Keratinocyte (primary cell): ENCODE results near the gene CLPX. TPM values are rescaled to one million over a fixed set of nuclear protein-coding genes. Genes with fewer than 3 reads are reported as not detected.

Experiments
- DNase-seq: peaks from one replicate; pipeline ENCODE4 v3.0.0-alpha.2; 2011; ENCODE audit warnings: low read depth, missing footprints, low spot score
- FAIRE-seq: peaks from 2 replicates; lab custom pipeline; 2011; peaks lifted over from hg19 to GRCh38; lab: Jason Lieb, UNC
- H2AFZ ChIP-seq: 2 replicates; pipeline ENCODE4 v1.6.0; 2012; ENCODE audit warnings: low read length, control low read depth, inconsistent platforms; ENCODE audit not compliant: control insufficient read depth
- H3K27ac ChIP-seq: 2 replicates; pipeline ENCODE4 v1.5.1; 2011; ENCODE audit warnings: low read length; ENCODE audit not compliant: control insufficient read depth, insufficient read depth
- H3K27me3 ChIP-seq: 3 replicates; pipeline ENCODE4 v1.6.0; 2011; ENCODE audit warnings: low read length; ENCODE audit not compliant: control insufficient read depth, insufficient read depth; ENCODE audit errors: extremely low read depth
- H3K36me3 ChIP-seq, 2 experiments: 2 replicates in 1 of 2; 3 replicates in 1 of 2; pipeline ENCODE4 v1.5.1; 2011; ENCODE audit warnings: low read length in 2 of 2, mild to moderate bottlenecking in 1 of 2; ENCODE audit not compliant: control insufficient read depth in 2 of 2, insufficient read depth in 2 of 2; ENCODE audit errors: extremely low read depth in 1 of 2
- H3K4me1 ChIP-seq: 3 replicates; pipeline ENCODE4 v1.5.1; 2011; ENCODE audit warnings: low read length; ENCODE audit not compliant: control insufficient read depth, insufficient read depth; ENCODE audit errors: extremely low read depth
- H3K4me2 ChIP-seq: 3 replicates; pipeline ENCODE4 v1.6.0; 2011; ENCODE audit warnings: low read depth, low read length; ENCODE audit not compliant: control insufficient read depth, insufficient read depth; ENCODE audit errors: extremely low read depth
- H3K4me3 ChIP-seq, 3 experiments: fragments of 200-600 bp in 1 of 3; sonication (generic) in 1 of 3; 2 replicates in 2 of 3; 3 replicates in 1 of 3; pipeline ENCODE4 v1.5.1; 2011 to 2016; ENCODE audit warnings: low read length in 3 of 3, mild to moderate bottlenecking in 3 of 3, control low read depth in 2 of 3, inconsistent platforms in 1 of 3, low read depth in 1 of 3, mixed read lengths in 1 of 3, mixed run types in 1 of 3, moderate library complexity in 1 of 3; ENCODE audit not compliant: control insufficient read depth in 2 of 3, insufficient read depth in 2 of 3; ENCODE audit errors: extremely low read depth in 1 of 3
- H3K79me2 ChIP-seq: 2 replicates; pipeline ENCODE4 v1.6.0; 2012; ENCODE audit warnings: low read length; ENCODE audit not compliant: control insufficient read depth, insufficient read depth
- H3K9ac ChIP-seq: 3 replicates; pipeline ENCODE4 v1.6.0; 2011; ENCODE audit warnings: low read length; ENCODE audit not compliant: control insufficient read depth, insufficient read depth; ENCODE audit errors: extremely low read depth
- H3K9me1 ChIP-seq: 3 replicates; pipeline ENCODE4 v1.6.0; 2011; ENCODE audit warnings: low read length; ENCODE audit not compliant: control insufficient read depth, insufficient read depth; ENCODE audit errors: extremely low read depth
- H3K9me3 ChIP-seq: 2 replicates; pipeline ENCODE4 v1.5.1; 2012; ENCODE audit warnings: low read depth, low read length; ENCODE audit not compliant: control insufficient read depth
- H4K20me1 ChIP-seq: 3 replicates; pipeline ENCODE4 v1.6.0; 2011; ENCODE audit warnings: low read length; ENCODE audit not compliant: control insufficient read depth, insufficient read depth; ENCODE audit errors: extremely low read depth
- CTCF ChIP-seq, 3 experiments: IDR thresholded peaks in 1 of 3; conservative IDR thresholded peaks in 1 of 3; optimal IDR thresholded peaks in 1 of 3; 2 replicates in 2 of 3; 3 replicates in 1 of 3; pipeline versions ENCODE3 to v1.5.1; 2011; ENCODE audit warnings: low read length in 3 of 3, mild to moderate bottlenecking in 3 of 3, moderate library complexity in 2 of 3, control low read depth in 1 of 3, inconsistent platforms in 1 of 3; ENCODE audit not compliant: insufficient read depth in 2 of 3; ENCODE audit errors: extremely low read depth in 1 of 3
- EZH2 ChIP-seq: IDR thresholded peaks from one replicate; pipeline ENCODE4 v1.6.1; 2012; ENCODE audit warnings: inconsistent platforms, mild to moderate bottlenecking, low read length, moderate library complexity
- dilution Hi-C: fragments of 300-500 bp; cut with MboI; formaldehyde crosslinking; loops from one replicate; pipeline ENCODE4 v1.7.0; 2020; ENCODE audit warnings: low sequenced_read_pairs; ENCODE audit not compliant: extremely low pct_ligation_motif_present
- polyA plus RNA-seq, 5 experiments: library from polyadenylated mRNA; depleted of rRNA in 3 of 5; stranded (reverse) in 3 of 5; stranded (forward) in 1 of 5; unstranded in 1 of 5; fragments of >200 nt; gene quantifications; 1 replicate in 1 of 5; 2 replicates in 3 of 5; 3 replicates in 1 of 5; pipeline versions ENCODE4 v1.2.1 to v1.2.3, GENCODE V29; 2011 to 2012; ENCODE audit warnings: missing spikeins in 2 of 5, low read depth in 1 of 5, low replicate concordance in 1 of 5

Gene CLPX
- polyA plus RNA-seq, 1 donor (not counting 4 experiments of a cell fraction or from before 2014, with no cell fraction given) = 51.5 TPM

DNA sequence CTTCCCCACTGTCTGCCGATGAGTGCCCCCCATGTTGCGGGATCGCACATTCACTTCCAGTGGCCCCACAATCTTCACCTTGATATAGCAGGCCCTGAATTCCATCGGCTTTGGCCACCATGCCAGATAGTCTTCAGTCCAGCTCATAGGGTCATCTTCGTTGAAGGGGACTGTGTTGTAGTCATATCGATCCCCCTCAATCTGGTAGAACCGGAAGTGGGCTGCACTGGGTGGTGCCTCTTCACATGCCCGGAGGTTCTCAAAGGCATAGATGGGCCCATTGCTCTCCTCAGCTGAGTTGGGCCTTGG lies 12.1 kb upstream of the CLPX start:
- dilution Hi-C loops = no loop called here
- no peak for TF ChIP-seq EZH2
- no peak for TF ChIP-seq CTCF (optimal IDR thresholded peaks at IDR 0.05 in 1 of 3, IDR thresholded peaks at IDR 0.05 in 1 of 3, conservative IDR thresholded peaks at IDR 0.05 in 1 of 3; ENCODE audit: extremely low read depth in 1 of 3, insufficient read depth in 2 of 3, low read length in 3 of 3)
- no peak for DNase-seq

GRCh38 chr15:65196637-65197336 lies 11.6 kb upstream of the CLPX start:
- no peaks in the 10 kb centered on the region for H3K9me1 ChIP-seq
- DNase-seq (no peak), FAIRE-seq (no peak)
- no peaks in the 10 kb centered on the region for H3K79me2 ChIP-seq
- H3K4me1 ChIP-seq = no peaks in the 10 kb centered on the region
- dilution Hi-C loops = no loop called here
- no peaks in the 10 kb centered on the region for H3K9me3 ChIP-seq
- no peak overlapping the region for H3K4me3 ChIP-seq
- TF ChIP-seq CTCF (optimal IDR thresholded peaks at IDR 0.05 in 1 of 3, IDR thresholded peaks at IDR 0.05 in 1 of 3, conservative IDR thresholded peaks at IDR 0.05 in 1 of 3; ENCODE audit: extremely low read depth in 1 of 3, insufficient read depth in 2 of 3, low read length in 3 of 3) (no peak), EZH2 (no peak)
- H3K4me2 ChIP-seq = no peak overlapping the region
- H3K9ac ChIP-seq = no peak overlapping the region
- no peaks in the 10 kb centered on the region for H3K27me3 ChIP-seq
- H3K27ac ChIP-seq = no peak overlapping the region
- H4K20me1 ChIP-seq = no peaks in the 10 kb centered on the region
- no peaks in the 10 kb centered on the region for H3K36me3 ChIP-seq
- H2AFZ ChIP-seq = no peak overlapping the region

More for the DNA sequence above, 12.1 kb upstream of the CLPX start:
- no peaks in the 10 kb centered on the region for H3K9me1 ChIP-seq
- no peaks in the 10 kb centered on the region for H4K20me1 ChIP-seq
- H3K27ac ChIP-seq = no peak overlapping the region
- H3K9ac ChIP-seq = no peak overlapping the region
- no peaks in the 10 kb centered on the region for H3K79me2 ChIP-seq
- no peak overlapping the region for H3K4me2 ChIP-seq
- H3K27me3 ChIP-seq = no peaks in the 10 kb centered on the region
- no peak for FAIRE-seq
- no peak overlapping the region for H3K4me3 ChIP-seq
- H3K36me3 ChIP-seq = no peaks in the 10 kb centered on the region
- H3K4me1 ChIP-seq = no peaks in the 10 kb centered on the region
- H2AFZ ChIP-seq = no peak overlapping the region
- H3K9me3 ChIP-seq = no peaks in the 10 kb centered on the region
